Right atrium auricular region (tissue), 2 donors: ENCODE data around the gene NELFB. TPM values are rescaled to one million over a fixed set of nuclear protein-coding genes. Genes with fewer than 3 reads are reported as not detected.

ENCODE experiments used
- DNase-seq: peaks from one replicate; pipeline ENCODE4 v3.0.0-alpha.2; 2019; ENCODE audit warnings: low spot score
- H3K27ac ChIP-seq, 2 donors: fragments of 200-600 bp; sonication (generic); 1 replicate in 1 of 2; 2 replicates in 1 of 2; pipeline ENCODE4 v1.5.1; 2016 to 2019
- H3K27me3 ChIP-seq, 2 donors: fragments of 200-600 bp; sonication (generic); one replicate each; pipeline versions ENCODE4 v1.5.1 to v1.6.0; 2017 to 2019
- H3K36me3 ChIP-seq: fragments of 200-600 bp; sonication (generic); one replicate; pipeline ENCODE4 v1.5.1; 2016
- H3K4me1 ChIP-seq, 2 donors: fragments of 200-600 bp; sonication (generic); one replicate each; pipeline versions ENCODE4 v1.5.1 to v1.6.0; 2017 to 2019
- H3K4me3 ChIP-seq, 2 donors: fragments of 200-600 bp; sonication (generic); 1 replicate in 1 of 2; 2 replicates in 1 of 2; pipeline ENCODE4 v1.5.1; 2017 to 2019; ENCODE audit warnings: mild to moderate bottlenecking in 1 of 2, moderate library complexity in 1 of 2
- H3K9me3 ChIP-seq, 2 donors: fragments of 200-600 bp; sonication (generic); one replicate each; pipeline ENCODE4 v1.5.1; 2019
- CTCF ChIP-seq, 2 donors: fragments of 200-600 bp; sonication (generic); IDR thresholded peaks; one replicate each; pipeline ENCODE4 v1.5.1; 2019; ENCODE audit warnings: antibody characterized with exemption in 2 of 2
- total RNA-seq, 2 donors: library from RNA; depleted of rRNA; stranded (reverse); fragments of >200 nt; gene quantifications; one replicate each; pipeline ENCODE4 v1.1.0, GENCODE V29; 2016

The NELFB gene
- total RNA-seq, 2 donors from 2014 or later: 30.0 to 38.0 TPM

GRCh38 chr9:137251490-137252268 lies 3.4 kb upstream of the NELFB start:
- DNase-seq: no peak
- Histone ChIP-seq H3K36me3 (peaks cover 3% of the 10 kb centered on the region), H3K4me3 (no peak overlapping the region), H3K27ac (no peak overlapping the region), H3K4me1 (peaks cover 0 to 36% of the 10 kb centered on the region in 2 donors), H3K9me3 (no peaks in the 10 kb centered on the region), H3K27me3 (no peaks in the 10 kb centered on the region)
- no peak for TF ChIP-seq CTCF (IDR thresholded peaks at IDR 0.05)

DNA sequence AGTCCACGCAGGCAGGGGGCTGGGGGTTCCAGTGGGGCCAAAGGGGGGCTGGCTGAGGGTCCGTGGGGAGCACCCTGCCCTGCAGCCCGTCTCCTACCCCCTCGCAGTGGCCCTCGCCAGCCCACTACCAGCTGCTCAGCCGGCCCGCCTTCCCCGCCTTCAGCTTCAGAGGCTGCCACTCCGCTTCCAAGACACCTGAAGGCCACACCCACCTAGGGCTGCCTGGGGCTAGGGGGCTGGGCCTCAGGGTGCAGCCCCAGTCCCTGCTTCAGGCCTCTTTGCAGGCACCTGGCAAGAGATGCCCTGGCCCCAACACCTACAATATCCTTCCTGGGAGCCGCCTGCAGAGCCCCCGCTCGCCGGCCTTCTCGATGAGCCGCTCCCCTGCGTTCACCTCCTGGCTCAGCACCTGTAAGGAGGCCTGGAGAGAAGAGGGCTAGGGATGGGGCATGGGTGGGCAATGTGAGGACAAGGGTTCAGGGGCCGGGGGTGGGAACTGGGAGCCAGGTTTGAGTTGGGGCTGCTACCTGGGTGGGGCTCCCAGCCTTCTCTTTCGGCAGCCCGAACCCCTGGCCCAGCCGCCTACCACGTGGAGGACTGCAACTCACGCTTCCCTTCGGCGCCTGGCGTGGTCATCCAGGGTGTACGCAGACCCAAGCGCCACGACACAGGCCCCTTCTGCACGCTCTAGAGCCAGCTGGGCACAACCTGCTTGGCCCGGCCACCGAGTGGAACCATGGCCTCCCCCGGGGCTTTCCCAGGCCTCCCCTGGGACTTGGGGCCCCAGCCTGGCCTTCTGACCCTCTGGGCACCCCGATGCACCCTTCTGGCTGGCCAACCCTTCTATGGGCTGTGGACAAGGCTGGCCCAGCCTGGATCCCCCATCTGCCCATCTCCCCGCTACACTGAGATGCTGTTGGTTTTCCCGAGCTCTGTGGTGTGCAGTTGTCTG lies 2.3 kb upstream of the NELFB start:
- no peaks in the 10 kb centered on the region for H3K9me3 ChIP-seq
- DNase-seq: no peak

GRCh38 chr9:137253717-137254623 lies 1.2 kb upstream of the NELFB start:
- DNase-seq: no peak
- H3K4me1 ChIP-seq: peaks cover 0 to 40% of the 10 kb centered on the region in 2 donors

More for the DNA sequence above, 2.3 kb upstream of the NELFB start:
- H3K27ac ChIP-seq: no peak overlapping the region
- no peak for TF ChIP-seq CTCF (IDR thresholded peaks at IDR 0.05)
- H3K27me3 ChIP-seq: no peaks in the 10 kb centered on the region
- peaks cover 0 to 40% of the 10 kb centered on the region in 2 donors for H3K4me1 ChIP-seq
- H3K4me3 ChIP-seq: no peak overlapping the region
- peaks cover 4% of the 10 kb centered on the region for H3K36me3 ChIP-seq

GRCh38 chr9:137255448-137256114 lies 454 bp downstream of the NELFB start:
- Histone ChIP-seq H3K4me3 (peak overlapping the region; percentile 77 to 79), H3K36me3 (peaks cover 4% of the 10 kb centered on the region), H3K9me3 (no peaks in the 10 kb centered on the region), H3K4me1 (peaks cover 0 to 29% of the 10 kb centered on the region in 2 donors), H3K27ac (peak overlapping the region; percentile 48 to 84), H3K27me3 (no peaks in the 10 kb centered on the region)
- TF ChIP-seq CTCF (IDR thresholded peaks at IDR 0.05): no peak
- DNase-seq: no peak

More at GRCh38 chr9:137253717-137254623, 1.2 kb upstream of the NELFB start:
- Histone ChIP-seq H3K27ac (peak overlapping the region; percentile 76 to 84), H3K4me3 (peak overlapping the region; percentile 68 to 77), H3K27me3 (no peaks in the 10 kb centered on the region), H3K9me3 (no peaks in the 10 kb centered on the region), H3K36me3 (peaks cover 4% of the 10 kb centered on the region)
- no peak for TF ChIP-seq CTCF (IDR thresholded peaks at IDR 0.05)

DNA sequence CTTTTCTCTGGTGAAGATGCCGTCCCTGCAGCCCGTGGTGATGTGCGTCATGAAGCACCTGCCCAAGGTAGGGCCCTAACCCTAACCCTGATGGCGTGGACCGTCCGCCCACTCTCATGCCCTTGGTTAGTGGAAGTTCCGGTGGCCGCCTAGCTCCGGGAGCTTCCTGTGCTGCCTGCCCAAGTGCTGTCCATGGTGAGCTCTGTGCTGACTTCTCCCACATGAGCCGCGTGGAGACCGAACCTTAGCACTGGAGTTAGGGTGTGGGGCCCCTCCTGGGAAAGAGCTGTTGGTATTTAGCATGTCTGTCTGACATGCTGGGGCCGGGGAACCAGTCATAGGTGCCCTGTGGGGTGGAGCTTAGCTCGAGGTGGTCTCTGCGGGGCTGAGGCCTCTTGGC lies 1.2 kb downstream of the NELFB start:
- Histone ChIP-seq H3K36me3 (peaks cover 4% of the 10 kb centered on the region), H3K27ac (no peak overlapping the region), H3K4me1 (peaks cover 0 to 25% of the 10 kb centered on the region in 2 donors), H3K9me3 (no peaks in the 10 kb centered on the region), H3K27me3 (no peaks in the 10 kb centered on the region), H3K4me3 (peak overlapping the region; percentile 77 to 79)
- no peak for DNase-seq
- no peak for TF ChIP-seq CTCF (IDR thresholded peaks at IDR 0.05)
